PC-9 (cell line): ENCODE results near the gene NPY4R2.
"Not testable (repeated sequence)": the region's sequence is repeated elsewhere in the genome, so short reads cannot be mapped to it uniquely, and the experiment has no call there.

Source experiments
- CTCF ChIP-seq: fragments of 200-600 bp; sonication (generic); conservative IDR thresholded peaks from 2 replicates; pipeline ENCODE4 v1.6.1; 2017; ENCODE audit warnings: mixed run types, antibody characterized with exemption, mild to moderate bottlenecking, moderate library complexity
- EZH2 ChIP-seq: fragments of 200-600 bp; sonication (generic); IDR thresholded peaks from 2 replicates; pipeline ENCODE4 v1.8.0; 2017; ENCODE audit warnings: antibody characterized with exemption, low read depth

DNA sequence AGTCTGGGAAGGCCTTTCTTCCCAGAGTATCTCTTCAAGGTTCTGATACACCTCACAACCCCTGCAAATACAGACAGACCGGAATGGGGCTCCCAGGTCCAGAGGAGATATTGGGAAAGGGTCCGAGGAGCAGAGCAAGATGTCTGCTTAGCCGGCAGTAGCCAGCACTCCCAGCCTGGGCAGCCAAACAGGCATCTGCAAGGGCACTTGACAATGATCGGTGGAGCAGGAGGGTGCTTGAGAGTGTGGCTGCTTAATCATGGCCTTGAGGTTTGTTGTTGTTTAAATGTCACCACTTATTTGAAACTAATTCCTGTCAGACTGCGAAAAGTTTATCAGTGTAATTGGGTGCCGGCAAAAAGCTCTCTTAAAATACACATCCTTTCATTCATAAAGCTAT, 15.0 kb downstream of the NPY4R2 start:
- TF ChIP-seq CTCF, EZH2: not testable (repeated sequence)
